PFSK-1 (cell line): ENCODE results near the gene THY1.

Source experiments
- FOXP2 ChIP-seq: optimal IDR thresholded peaks from 2 replicates; pipeline ENCODE3; 2011; ENCODE audit warnings: borderline replicate concordance, control low read depth, inconsistent platforms; ENCODE audit not compliant: insufficient read depth; ENCODE audit errors: extremely low read length, extremely low read depth
- POLR2AphosphoS5 ChIP-seq: IDR thresholded peaks from 2 replicates; pipeline ENCODE4 v1.6.1; 2012; ENCODE audit warnings: low read depth, mild to moderate bottlenecking, control low read depth, low read length, moderate library complexity
- SIN3A ChIP-seq: IDR thresholded peaks from 2 replicates; pipeline ENCODE4 v1.6.1; 2012; ENCODE audit warnings: mild to moderate bottlenecking, low read length, moderate library complexity, borderline replicate concordance; ENCODE audit not compliant: insufficient read depth
- TAF1 ChIP-seq: IDR thresholded peaks from 2 replicates; pipeline ENCODE4 v1.6.1; 2012; ENCODE audit warnings: low read length, control low read depth, borderline replicate concordance; ENCODE audit not compliant: insufficient read depth
- TF ChIP-seq, protein P1 (sequence below), 2 experiments: IDR thresholded peaks; 2 replicates each; pipeline versions ENCODE4 v1.6.1 to v1.8.0; 2011 to 2012; ENCODE audit warnings: low read depth in 2 of 2, low read length in 2 of 2, control low read depth in 1 of 2, inconsistent platforms in 1 of 2, mild to moderate bottlenecking in 1 of 2, moderate library complexity in 1 of 2; ENCODE audit not compliant: insufficient read depth in 1 of 2

The THY1 gene

DNA sequence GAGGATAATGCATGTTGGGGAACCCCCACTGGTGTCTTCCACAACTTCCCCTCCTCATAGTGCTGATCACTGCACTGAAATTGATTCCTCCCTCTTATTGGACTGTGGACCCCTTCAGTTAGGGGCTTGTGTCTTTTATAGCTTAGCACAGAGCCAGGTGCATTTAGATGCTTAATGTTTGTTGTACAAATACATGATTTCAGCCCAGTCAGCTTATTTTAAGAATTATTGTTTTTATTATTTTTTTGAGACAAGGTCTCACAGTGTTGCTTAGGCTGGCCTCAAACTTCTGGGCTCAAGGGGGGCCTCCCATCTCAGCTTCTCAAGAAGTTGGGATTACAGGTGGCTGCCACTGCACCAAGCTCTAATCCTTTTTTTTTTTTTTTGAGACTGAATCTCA is 8.2 kb downstream of the THY1 start:
- TF ChIP-seq TAF1 (no peak), SIN3A (no peak), FOXP2 (no peak), POLR2AphosphoS5 (no peak)
- TF ChIP-seq, protein P1, sequence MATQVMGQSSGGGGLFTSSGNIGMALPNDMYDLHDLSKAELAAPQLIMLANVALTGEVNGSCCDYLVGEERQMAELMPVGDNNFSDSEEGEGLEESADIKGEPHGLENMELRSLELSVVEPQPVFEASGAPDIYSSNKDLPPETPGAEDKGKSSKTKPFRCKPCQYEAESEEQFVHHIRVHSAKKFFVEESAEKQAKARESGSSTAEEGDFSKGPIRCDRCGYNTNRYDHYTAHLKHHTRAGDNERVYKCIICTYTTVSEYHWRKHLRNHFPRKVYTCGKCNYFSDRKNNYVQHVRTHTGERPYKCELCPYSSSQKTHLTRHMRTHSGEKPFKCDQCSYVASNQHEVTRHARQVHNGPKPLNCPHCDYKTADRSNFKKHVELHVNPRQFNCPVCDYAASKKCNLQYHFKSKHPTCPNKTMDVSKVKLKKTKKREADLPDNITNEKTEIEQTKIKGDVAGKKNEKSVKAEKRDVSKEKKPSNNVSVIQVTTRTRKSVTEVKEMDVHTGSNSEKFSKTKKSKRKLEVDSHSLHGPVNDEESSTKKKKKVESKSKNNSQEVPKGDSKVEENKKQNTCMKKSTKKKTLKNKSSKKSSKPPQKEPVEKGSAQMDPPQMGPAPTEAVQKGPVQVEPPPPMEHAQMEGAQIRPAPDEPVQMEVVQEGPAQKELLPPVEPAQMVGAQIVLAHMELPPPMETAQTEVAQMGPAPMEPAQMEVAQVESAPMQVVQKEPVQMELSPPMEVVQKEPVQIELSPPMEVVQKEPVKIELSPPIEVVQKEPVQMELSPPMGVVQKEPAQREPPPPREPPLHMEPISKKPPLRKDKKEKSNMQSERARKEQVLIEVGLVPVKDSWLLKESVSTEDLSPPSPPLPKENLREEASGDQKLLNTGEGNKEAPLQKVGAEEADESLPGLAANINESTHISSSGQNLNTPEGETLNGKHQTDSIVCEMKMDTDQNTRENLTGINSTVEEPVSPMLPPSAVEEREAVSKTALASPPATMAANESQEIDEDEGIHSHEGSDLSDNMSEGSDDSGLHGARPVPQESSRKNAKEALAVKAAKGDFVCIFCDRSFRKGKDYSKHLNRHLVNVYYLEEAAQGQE (IDR thresholded peaks at IDR 0.05; ENCODE audit: insufficient read depth in 1 of 2, low read depth in 2 of 2, low read length in 2 of 2) = no peak

DNA sequence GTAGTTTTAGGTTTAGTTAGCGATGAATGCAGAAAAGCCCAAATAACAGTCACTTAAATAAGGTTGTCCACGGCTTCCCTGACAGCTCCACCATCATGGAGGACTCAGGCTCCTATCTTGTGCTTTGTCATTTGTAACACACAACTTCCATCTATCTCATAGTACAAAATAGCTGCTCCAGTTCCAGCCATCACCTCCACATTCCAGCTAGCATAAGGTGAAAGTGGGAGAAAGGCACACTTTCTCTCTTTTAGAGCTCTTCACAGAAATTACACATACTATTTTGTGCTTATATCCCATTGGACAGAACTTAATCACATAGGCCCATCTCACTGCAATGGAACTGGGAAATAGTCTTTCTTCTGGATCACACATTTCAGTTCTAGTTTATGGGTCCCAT is 8.7 kb downstream of the THY1 start:
- no peak for TF ChIP-seq FOXP2
- TF ChIP-seq POLR2AphosphoS5 = no peak
- no peak for TF ChIP-seq SIN3A
- TF ChIP-seq TAF1 = no peak
- TF ChIP-seq, protein P1 (IDR thresholded peaks at IDR 0.05; ENCODE audit: insufficient read depth in 1 of 2, low read depth in 2 of 2, low read length in 2 of 2) = no peak

DNA sequence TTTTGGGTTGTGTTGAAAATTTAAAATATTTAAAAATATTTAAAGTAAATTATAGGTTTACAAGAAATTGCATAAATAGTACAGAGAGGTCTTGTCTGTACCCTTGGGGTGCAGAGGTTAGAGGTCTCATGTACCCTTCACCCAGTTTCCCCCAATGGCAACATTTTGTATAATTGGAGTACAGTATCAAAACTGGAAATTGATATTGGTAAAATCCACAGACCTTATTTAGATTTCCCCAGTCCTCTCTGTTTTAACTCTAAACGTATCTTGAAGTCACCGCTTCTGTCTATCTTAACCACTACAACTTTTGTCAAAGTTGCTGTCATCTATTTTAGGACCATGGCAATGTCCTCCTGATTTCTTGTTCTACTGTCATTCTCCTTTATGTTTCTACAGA is 10.9 kb downstream of the THY1 start:
- TF ChIP-seq POLR2AphosphoS5 (no peak), TAF1 (no peak), FOXP2 (no peak), SIN3A (no peak)
- TF ChIP-seq, protein P1 (IDR thresholded peaks at IDR 0.05; ENCODE audit: insufficient read depth in 1 of 2, low read depth in 2 of 2, low read length in 2 of 2) = no peak

DNA sequence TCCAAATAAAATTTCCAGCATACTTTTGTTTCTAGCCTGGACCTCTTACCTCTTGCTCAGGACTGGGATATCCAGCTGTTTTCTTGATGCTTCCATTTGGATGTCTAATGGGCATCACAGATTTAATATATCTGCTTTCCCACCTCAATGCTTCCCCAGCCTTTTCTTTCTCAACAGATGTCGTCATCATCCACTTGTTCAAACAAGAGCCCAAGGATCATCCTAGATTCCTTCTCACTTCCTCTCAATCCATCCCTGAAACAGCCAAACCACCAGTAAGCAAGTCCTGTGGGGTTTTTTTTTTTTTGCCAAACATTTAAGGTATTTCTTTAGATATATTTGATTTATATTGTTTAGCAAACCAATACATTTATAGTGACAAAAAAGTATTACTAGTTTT is 12.5 kb downstream of the THY1 start:
- TF ChIP-seq, protein P1 (IDR thresholded peaks at IDR 0.05; ENCODE audit: insufficient read depth in 1 of 2, low read depth in 2 of 2, low read length in 2 of 2) = no peak
- TF ChIP-seq POLR2AphosphoS5 (no peak), FOXP2 (no peak), SIN3A (no peak), TAF1 (no peak)

DNA sequence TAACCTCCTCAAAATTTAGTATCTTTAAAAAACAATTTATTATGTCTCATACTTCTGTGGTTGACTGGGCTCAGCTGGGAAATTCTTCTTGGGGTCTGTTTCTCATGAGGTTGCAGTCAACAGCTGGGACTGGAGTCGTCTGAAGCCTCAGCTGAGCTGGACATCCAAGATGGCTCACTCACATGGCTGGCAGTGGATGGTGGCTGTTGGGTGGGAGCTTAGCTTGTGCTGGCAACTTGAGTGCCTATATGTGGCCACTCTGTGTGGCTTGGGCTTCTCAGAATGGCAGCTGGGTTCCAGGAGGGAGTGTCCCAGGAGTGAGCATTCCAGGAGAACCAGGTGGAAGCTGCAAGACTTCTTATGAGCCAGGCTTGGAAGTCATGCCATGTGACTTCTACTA is 13.2 kb downstream of the THY1 start:
- no peak for TF ChIP-seq SIN3A
- no peak for TF ChIP-seq POLR2AphosphoS5
- no peak for TF ChIP-seq FOXP2
- no peak for TF ChIP-seq TAF1
- TF ChIP-seq, protein P1 (IDR thresholded peaks at IDR 0.05; ENCODE audit: insufficient read depth in 1 of 2, low read depth in 2 of 2, low read length in 2 of 2) = no peak
